ENCODE measurements around the gene RAB1A.
"Not testable (repeated sequence)": the region's sequence is repeated elsewhere in the genome, so short reads cannot be mapped to it uniquely, and the experiment has no call there.

The RAB1A gene

DNA sequence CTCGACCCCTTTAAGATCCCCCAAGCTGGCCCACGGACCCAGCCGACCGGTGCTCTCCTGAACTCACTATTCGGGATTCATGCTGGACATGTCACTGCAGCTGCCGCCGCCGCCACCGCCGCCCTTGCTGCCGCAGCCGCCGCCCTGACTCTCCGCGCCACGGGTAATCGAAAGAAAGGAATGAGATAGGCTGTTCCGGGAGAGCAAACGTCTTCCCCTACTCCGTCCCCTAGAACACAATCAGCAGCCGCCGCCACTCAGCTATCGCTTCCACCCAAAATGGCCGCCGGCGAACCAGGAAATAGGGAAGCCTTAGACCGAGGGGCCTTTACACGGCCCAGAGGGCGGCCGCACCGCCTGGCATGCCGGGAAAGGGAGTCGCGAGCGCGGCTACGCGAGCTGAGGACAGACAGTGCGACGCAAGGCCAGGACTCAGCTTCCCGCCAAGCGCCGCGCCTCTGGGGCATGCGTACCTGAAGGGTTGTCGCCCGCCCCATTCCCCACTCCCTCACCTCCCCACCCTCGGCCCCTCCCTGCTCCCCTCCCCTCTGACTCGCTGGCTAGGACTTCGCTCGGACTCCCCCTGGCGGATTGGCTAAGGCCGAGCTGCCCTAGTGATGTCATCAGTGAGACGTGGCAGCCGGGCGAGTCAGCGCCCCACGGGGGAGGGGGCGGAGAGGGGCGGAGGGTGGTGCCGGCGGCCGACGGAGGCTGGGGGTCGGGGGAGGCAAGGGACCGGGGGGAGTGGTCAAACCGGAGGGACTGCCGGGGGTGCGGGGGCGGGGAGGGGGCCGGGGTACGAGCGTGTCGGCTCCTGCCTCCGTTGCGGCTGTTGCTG is at the start of gene RAB1A:
RAB1A (minus strand) TSS at position 281 of the 838 bp plus-strand sequence; CDS start at position 90, 191 bp downstream.
- DNase-seq: peak; percentile 99 to 100

DNA sequence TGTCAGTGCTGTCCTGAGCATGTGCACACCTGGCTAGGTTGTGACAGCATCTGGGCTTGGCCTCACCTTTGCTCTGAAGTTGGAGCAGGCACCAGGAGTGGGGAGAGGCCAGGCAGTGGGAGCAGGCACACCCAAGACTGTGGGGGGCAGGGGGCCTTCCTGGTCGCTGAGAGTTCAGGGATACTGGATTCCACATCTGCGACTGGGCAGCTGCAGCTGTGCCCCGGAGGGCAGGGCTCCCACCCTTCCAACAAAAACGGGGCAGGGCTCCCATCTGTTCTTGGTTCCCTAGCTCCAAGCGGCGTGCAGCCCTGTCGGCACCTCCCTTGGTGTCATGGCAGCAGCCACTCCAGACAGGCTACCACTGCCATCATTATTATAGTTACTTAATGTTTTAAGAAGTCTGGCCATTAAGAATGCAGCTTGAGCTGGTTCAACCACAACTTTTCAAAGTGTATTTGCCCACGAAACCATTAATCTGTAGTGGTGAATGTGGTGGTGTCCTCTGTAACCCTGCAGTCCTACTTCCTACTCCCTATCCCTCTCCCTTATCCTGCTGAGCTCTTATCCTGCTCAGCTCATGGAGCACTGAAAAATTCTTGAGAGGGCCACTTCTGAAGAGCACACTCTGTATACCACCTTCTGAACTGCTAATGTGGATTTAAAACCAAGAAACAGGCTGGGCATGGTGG is 48.0 kb upstream of the RAB1A start:
- DNase-seq: no peak

DNA sequence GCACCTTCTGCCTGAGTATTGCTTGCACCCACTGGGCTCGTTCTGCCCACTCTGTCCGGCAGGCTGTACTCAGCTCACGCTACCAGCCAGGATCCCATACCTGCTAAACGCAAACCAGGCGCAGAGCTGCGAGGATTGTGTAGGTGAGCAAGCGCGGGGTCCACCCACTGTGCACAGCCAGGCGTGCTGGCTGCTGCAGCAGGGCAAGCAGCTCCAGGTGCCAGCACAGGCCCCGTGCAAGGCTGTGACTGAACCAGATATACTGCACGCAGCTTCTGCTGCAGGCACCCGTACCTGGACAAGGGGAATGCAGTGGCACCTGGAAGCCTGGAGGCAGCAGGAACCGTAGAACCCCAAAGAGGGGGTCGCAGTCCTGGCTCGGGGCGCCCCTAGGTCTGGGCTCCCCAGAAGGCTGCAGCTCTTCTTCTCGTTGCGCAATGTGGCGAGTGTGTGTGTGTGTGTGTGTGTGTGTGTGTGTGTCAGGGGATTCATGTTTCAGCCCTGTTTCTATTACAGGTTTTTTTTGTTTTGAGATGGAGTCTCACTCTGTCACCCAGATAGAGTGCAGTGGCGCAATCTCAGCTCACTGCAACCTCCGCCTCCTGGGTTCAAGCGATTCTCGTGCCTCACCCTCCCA is 46.1 kb upstream of the RAB1A start:
- no peak for DNase-seq

DNA sequence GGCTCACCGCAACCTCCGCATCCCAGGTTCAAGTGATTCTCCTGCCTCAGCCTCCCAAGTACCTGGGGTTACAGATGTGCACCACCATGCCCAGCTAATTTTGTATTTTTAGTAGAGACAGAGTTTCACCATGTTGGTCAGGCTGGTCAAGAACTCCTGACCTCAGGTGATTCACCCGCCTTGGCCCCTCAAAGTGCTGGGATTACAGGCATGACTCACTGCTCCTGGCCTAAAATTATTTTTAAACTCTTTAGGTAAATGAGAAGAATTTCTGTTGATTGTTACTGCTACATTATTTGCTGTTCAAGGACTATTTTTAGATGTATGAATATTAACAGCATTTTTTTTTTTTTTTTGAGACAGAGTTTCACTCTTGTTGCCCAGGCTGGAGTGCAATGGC is 44.1 kb upstream of the RAB1A start:
- not testable (repeated sequence) for DNase-seq

DNA sequence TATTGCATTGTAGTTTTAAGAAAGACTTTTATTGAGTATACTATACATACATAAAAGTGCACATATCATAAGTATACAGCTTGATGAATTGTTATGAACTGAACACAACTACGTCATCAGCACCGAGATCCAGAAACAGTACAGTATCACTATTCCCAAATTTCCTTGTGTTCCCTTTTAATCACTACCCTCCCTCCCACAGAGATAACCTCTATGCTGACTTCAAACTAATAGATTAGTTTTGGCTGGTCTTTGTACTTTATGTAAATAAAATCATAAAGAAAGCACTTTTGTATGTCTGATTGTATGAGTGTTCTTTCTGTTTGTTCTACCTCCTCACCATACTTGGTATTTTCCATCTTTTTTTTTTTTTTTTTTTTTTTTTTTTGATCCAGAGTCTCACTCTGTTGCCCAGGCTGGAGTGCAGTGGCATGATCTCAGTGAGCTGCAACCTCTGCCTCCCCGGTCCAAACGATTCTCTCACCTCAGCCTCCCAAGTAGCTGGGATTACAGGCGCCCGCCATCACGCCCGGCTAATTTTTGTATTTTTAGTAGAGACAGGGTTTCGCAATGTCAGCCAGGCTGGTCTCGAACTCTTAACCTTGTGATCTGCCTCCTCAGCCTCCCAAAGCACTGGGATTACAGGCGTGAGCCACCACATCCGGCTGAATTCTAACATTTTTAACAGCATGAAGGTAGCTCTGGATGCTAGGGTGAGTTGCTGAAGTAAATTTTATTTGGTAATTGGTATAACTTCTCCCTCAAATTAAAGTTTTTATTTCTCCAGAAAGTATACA is 43.3 kb upstream of the RAB1A start:
- no peak for DNase-seq

DNA sequence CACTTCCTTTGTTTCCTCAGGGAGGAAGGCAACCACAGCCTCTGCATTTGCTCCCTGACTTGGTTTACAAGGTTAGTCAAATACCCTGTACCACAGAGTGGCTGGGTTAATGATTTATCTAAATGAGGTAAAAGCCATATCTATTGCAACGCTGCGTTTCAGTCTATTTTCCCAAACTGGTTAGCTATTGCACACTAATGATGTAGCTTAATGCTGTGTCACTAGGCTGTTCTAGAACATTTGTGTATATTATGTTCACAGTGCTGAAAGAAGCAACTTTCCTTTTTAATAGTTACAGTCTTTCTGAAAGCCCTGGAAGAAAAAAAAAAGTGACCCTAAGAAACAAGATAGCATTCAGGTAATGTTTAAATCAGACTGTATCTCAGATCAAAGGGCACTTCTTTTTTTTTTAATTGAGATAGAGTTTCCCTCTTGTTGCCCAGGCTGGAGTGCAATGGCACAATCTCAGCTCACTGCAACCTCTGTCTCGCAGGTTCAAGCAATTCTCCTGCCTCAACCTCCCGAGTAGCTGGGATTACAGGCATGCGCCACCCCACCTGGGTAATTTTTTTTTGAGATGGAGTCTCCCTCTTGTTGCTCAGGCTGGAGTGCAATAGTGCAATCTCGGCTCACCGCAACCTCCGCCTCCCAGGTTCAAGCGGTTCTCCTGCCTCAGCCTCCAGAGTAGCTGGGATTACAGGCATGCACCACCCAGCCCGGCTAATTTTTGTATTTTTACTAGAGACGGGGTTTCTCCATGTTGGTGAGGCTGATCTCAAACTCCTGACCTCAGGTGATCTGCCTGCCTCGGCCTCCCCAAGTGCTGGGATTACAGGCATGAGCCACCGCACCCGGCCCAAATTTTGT is 40.9 kb upstream of the RAB1A start:
- DNase-seq: not testable (repeated sequence)

DNA sequence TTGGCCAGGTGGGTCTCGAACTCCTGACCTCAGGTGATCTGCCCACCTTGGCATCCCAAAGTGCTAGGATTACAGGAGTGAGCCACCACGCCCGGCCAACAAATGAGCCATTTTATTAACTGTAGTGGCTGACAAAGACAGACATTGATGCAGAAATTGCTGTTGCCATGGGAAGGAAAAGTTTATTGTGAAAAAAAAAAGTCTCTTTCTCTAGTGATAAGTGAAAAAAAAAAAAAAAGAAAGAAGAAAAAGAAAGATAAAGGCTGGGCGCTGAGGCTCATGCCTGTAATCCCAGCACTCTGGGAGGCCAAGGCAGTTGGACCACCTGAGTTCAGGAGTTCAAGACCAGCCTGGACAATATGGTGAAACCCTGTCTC is 39.8 kb upstream of the RAB1A start:
- no peak for DNase-seq

DNA sequence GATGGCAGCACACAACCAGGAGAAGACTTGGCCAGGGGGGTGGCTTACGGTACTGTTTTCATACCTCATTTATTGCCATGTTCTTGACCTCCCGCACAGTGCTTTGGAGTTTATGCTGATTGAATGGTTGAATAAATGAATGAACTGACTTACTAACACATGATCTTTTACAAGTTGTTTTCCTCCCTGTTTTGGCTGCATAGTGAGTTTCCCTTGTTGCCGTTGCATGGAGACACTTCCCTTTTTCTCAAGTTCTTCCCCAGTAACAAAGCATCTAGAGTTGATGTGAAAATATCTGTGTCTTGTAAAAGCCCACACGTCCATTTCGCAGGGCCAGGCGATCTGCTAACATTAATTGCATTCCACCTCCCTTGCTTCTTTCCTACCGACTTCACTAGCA is 35.7 kb upstream of the RAB1A start:
- DNase-seq: peak in 1 of 2 donors; percentile 22

DNA sequence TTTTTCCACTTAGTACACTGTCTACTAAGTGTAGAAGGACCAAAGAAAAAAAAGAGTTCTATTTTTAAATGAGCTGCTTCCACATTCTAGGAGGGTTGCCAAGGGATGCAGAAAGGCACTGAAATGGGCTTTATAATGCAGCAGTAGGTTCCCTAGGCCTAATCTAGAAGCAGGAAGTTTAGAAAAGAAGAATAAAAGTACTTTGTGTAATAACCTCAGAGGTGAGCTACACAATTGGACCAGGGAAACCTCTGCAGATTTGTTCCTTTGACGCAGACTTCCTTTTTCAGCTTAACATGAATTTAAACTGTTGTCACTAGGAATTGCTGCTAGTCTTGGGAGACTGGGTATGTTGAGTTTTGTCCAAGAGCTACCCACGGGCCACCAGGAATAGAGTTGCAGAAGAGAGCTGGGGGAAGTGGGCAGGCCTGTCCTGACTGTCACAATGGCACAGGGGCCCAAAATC is 34.6 kb upstream of the RAB1A start:
- peak in 1 of 2 donors; percentile 66 for DNase-seq

DNA sequence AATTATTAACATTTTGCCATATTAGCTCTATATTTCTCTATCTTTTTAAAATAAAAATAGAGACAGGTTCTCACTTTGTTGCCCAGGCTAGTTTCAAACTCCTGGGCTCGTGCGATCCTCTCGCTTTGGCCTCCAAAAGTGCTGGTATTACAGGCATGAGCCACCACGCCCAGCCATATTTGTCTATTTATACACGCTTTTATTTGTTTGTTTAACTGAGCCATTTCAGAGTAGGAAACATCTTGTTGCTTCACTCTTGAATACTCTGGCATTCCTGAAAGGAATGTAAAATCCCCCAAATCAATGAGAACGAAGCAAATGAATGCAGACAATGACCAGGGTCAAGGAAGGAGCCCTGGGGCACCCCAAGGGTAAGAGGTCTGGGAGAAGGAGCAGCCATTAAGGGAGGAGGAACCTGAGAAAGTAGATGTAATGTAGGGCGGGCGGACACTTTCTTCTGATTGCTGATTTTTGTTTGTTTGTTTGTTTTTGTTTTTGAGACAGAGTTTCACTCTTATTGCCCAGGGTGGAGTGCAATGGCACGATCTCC is 31.7 kb upstream of the RAB1A start:
- DNase-seq: no peak

DNA sequence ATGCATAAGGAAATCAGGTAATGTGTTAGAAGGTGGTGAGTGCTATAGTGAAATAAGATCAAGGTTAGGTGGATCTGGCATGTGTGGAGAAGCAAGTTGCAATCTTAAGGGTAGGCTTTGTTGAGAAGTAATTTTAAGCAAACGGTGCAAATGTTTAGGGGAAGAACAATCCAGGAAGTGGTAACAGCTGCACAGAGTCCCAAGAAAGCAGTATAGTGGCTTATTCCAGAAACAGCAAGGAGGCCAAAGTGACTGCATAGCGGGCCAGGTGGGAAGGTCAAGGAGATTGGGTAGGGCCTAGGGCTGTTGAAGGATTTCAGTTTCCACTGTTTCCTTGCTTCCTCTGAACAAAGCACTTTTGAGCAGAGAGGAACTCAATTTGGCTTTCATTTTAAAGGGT is 30.0 kb upstream of the RAB1A start:
- DNase-seq: no peak

DNA sequence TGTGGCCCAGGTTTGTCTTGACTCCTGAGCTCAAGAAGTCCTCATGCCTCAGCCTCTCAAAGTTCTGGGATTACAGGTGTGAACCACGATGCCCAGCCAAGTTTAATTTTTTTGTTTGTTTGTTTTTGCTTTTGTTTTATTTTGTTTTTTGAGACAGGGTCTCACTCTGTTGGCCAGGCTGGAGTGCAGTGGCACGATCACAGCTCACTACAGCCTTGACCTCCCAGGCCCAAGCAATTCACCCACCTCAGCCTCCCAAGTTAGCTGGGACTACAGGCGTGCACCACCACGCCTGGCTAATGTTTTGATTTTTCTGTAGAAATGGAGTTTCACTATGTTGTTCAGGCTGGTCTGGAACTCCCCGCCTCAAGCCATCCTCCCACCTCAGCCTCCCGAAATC is 29.4 kb upstream of the RAB1A start:
- DNase-seq: no peak

DNA sequence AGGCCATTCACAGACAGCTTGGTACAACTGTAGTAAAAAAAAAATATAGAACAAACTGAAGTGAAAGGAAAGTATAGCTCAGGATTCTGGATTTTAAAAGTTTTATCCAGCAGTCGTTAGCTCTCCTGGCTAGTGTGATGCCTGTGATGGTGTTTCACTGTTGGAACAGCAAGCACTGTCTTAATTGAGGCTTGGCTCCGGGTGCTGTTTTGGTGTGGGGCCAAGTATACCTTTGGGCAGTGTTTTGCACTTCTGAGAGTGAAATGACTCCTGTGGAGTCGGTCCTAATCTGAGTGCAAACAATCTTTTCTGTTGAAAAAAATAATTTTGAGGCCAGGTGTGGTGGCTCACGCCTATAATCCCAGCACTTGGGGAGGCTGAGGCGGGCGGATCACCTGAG is 28.7 kb upstream of the RAB1A start:
- no peak for DNase-seq

DNA sequence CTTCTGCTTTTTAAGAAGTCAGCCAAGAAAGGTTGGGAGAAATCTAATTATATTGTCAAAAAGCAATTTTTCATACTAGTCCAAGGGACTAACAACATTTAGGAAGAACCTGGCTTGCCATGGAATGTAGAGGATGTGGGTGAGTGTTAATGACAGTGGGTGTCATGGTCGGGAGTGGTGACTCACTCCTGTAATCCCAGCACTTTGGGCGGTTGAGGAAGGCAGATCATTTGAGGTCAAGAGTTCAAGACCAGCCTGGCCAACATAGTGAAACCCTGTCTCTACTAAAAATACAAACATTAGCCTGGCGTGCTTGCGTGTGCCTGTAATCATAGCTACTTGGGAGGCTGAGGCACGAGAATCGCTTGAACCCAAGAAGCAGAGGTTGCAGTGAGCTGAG is 27.9 kb upstream of the RAB1A start:
- DNase-seq: not testable (repeated sequence)

DNA sequence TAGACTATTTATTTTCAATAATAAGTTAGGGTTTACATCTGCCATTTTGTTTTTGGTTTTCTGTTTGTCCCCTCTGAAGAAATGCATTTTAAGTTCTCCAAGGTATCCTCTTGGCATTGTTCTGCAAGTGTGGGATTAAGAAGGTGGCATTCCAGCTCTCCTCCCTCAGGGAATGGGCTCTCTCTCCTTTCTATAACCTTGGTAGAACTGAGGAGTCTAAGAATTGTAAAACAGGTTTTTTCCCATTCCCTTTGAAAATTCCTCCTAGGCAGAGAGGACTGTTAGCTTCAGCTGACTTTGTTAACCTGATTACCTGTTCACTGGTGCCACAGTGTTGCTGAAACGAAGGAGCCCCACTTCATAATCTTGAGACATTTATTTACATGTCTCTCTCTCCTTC is 26.1 kb upstream of the RAB1A start:
- DNase-seq: no peak

DNA sequence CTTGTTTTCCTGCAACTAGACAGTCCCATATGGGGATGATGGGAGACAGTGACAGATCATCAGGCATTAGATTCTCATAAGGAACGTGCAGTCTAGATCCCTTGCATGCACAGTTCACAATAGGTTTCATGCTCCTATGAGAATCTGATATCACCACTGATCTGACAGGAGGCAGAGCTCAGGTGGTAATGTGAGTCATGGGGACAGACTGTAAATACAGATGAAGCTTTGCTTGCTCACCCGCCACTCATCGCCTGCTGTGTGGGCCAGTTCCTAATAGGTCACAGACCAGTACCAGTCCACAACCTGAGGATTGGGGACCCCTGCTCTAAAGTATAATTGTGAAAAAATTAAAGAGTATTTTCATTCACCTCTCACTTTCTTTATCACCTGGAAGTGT is 23.6 kb upstream of the RAB1A start:
- no peak for DNase-seq

DNA sequence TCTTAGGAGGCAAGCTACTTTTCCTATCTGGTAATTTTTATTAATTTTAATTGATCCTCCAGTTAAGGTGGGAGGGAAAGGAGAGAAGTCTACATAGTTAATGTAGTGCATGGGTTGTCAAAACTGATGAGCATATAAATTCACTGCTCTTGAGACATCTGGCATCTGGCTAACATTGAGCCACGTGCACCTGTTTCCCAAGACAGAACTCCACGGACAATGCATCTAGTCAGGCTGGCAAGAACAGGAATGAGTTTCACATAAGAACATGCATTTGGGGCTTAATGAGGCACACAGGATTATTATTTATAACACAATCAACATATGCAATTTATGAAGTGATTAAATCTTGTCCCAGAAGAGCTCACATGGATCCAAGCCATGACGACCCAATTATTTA is 16.2 kb upstream of the RAB1A start:
- no peak for DNase-seq

DNA sequence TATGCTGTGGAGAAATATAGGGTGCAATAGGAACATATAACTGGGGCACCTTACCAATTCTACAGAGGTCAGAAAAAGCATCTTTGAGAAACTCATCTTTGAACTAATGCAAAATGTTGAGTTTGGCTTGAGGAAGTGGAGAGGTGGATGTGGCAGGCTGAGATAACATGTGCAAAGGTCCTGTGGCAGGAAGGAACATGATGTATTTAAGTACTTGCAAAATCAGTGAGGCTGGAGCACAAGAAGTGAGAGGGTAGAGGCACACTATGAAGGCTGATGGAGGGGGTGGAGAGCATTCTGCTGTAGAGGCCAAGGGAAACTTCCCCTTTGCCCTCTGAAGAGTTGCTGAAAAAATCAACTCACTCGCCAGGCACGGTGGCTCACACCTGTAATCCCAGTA is 14.7 kb upstream of the RAB1A start:
- DNase-seq: no peak

DNA sequence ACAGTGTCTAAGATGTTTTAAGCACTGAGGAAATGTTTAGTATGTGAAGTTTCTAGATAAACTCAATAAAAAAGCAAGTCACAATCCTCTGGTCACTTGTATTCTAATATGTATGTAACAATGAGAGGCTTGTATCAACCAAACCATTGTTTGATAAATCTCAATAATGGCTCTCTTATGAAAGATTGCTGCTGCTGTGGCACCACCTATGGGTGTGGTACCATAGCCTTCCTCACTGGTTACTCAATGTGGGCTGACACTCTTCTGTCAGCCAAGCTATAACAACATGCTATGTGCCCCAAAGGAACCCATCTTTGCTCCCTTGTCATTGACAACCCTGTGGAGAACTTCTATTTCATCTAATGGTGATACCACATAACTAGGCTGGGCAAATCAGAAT is 12.6 kb upstream of the RAB1A start:
- DNase-seq: peak in 1 of 2 donors; percentile 61

DNA sequence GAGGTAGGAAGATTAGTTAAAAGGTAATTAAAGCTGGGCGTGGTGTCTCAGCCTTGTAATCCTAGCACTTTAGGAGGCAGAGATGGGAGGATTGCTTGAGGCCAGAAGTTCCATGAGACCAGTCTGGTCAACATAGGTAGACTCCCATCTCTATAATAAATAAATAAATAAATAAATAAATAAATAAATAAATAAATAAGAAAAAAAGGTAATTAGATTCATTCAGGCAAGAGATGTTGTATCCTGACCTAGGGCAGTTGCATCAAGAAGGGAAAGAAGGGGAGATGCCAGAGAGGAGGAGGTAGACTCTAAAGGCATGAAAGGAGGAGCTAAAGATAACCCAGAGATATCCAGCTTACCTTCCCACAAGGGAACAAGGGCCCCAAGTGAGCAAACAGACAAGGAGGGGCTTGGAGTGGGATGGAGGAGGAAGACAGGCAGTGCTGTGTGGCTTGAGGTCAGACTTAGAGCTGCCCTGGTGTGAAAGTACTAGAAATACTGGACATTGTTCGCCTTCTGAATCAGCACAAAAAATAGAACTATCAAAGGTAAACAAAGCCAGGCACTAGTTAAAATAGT is 7.4 kb upstream of the RAB1A start:
- no peak for DNase-seq

DNA sequence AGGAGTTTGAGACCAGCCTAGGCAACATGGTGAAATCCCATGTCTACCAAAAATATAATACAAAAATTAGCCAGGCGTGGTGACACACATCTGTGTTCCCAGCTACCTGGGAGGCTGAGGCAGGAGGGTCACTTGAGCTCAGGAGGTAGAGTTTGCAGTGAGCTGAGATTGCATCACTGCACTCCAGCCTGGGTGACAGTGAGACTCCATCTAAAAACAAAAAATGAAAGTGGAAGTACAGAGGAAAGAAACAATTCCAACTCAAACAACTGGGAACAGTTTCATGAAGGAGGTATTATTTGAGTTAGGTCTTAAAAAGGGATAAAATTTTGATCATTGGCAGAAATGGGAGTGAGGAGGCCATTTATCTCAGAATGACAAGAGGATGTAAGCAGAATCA is 6.3 kb upstream of the RAB1A start:
- no peak for DNase-seq
